Non-pigmented ciliary epithelial cell (primary cell): ENCODE measurements around the gene ARID3B.

Experiments used
- DNase-seq: peaks from one replicate; pipeline ENCODE4 v3.0.0-alpha.2; 2010; ENCODE audit warnings: low read depth

ARID3B gene

GRCh38 chr15:74604983-74605794 lies 64.2 kb downstream of the ARID3B start:
- DNase-seq, result no peak

- DNase-seq, result no peak
Measured at GRCh38 chr15:74605795-74606150, 64.8 kb downstream of the ARID3B start.

GRCh38 chr15:74608786-74609185 lies 67.8 kb downstream of the ARID3B start:
- no peak for DNase-seq

- no peak for DNase-seq
Measured at GRCh38 chr15:74609938-74610301, 68.9 kb downstream of the ARID3B start.

- DNase-seq, result no peak
Measured at GRCh38 chr15:74610302-74610951, 69.4 kb downstream of the ARID3B start.

- no peak for DNase-seq
Measured at GRCh38 chr15:74611341-74611740, 70.3 kb downstream of the ARID3B start.

GRCh38 chr15:74611834-74612233 lies 70.8 kb downstream of the ARID3B start:
- no peak for DNase-seq

GRCh38 chr15:74612677-74613076 lies 71.7 kb downstream of the ARID3B start:
- no peak for DNase-seq

GRCh38 chr15:74613089-74613952 lies 72.3 kb downstream of the ARID3B start:
- no peak for DNase-seq

- no peak for DNase-seq
Measured at GRCh38 chr15:74613953-74614743, 73.1 kb downstream of the ARID3B start.

GRCh38 chr15:74614744-74615507 lies 73.9 kb downstream of the ARID3B start:
- DNase-seq, result no peak

GRCh38 chr15:74615508-74616365 lies 74.7 kb downstream of the ARID3B start, which contains the start of gene CLK3:
CLK3 (plus strand) TSS chr15:74615836; CDS start chr15:74619197, 3,361 bp downstream.
- DNase-seq, result no peak

GRCh38 chr15:74616366-74616939 lies 75.4 kb downstream of the ARID3B start:
- no peak for DNase-seq

- DNase-seq, result no peak
Measured at GRCh38 chr15:74616996-74617395, 76.0 kb downstream of the ARID3B start.

GRCh38 chr15:74618841-74619596 lies 78.0 kb downstream of the ARID3B start:
- no peak for DNase-seq

GRCh38 chr15:74619916-74620635 lies 79.1 kb downstream of the ARID3B start:
- no peak for DNase-seq

- no peak for DNase-seq
Measured at GRCh38 chr15:74620636-74621545, 79.9 kb downstream of the ARID3B start.
